Hepatocyte (in vitro differentiated cells): ENCODE results near the gene BPIFB6. TPM values are rescaled to one million over a fixed set of nuclear protein-coding genes. Genes with fewer than 3 reads are reported as not detected.

Source experiments
- DNase-seq: peaks from one replicate; pipeline ENCODE4 v3.0.0-alpha.2; 2016; ENCODE audit warnings: low spot score
- H2AFZ ChIP-seq: fragments of 200-600 bp; sonication (generic); 2 replicates; pipeline ENCODE4 v1.6.0; 2016; ENCODE audit warnings: antibody characterized with exemption, mild to moderate bottlenecking
- H3K27ac ChIP-seq: fragments of 200-600 bp; sonication (generic); 2 replicates; pipeline ENCODE4 v1.5.1; 2016; ENCODE audit warnings: mild to moderate bottlenecking
- H3K27me3 ChIP-seq: fragments of 200-600 bp; sonication (generic); 2 replicates; pipeline ENCODE4 v1.6.1; 2016
- H3K36me3 ChIP-seq: fragments of 200-600 bp; sonication (generic); replicated peaks from 2 replicates; pipeline ENCODE4 v1.5.1; 2016; ENCODE audit warnings: low read depth; ENCODE audit not compliant: insufficient read depth
- H3K4me1 ChIP-seq: fragments of 200-600 bp; sonication (generic); 2 replicates; pipeline ENCODE4 v1.5.1; 2016; ENCODE audit warnings: mild to moderate bottlenecking, moderate library complexity; ENCODE audit not compliant: insufficient read depth
- H3K4me2 ChIP-seq: fragments of 200-600 bp; sonication (generic); 2 replicates; pipeline ENCODE4 v1.6.0; 2016
- H3K4me3 ChIP-seq: fragments of 200-600 bp; sonication (generic); 2 replicates; pipeline ENCODE4 v1.5.1; 2016; ENCODE audit warnings: mild to moderate bottlenecking
- H3K79me2 ChIP-seq: fragments of 200-600 bp; sonication (generic); 2 replicates; pipeline ENCODE4 v1.6.0; 2017; ENCODE audit warnings: mild to moderate bottlenecking
- H3K9me2 ChIP-seq: fragments of 200-600 bp; sonication (generic); replicated peaks from 2 replicates; pipeline ENCODE4 v1.6.0; 2017; ENCODE audit warnings: mild to moderate bottlenecking; ENCODE audit not compliant: insufficient read depth
- H3K9me3 ChIP-seq: fragments of 200-600 bp; sonication (generic); 2 replicates; pipeline ENCODE4 v1.5.1; 2016; ENCODE audit warnings: low read depth, mild to moderate bottlenecking
- H4K20me1 ChIP-seq: fragments of 200-600 bp; sonication (generic); 2 replicates; pipeline ENCODE4 v1.6.0; 2016; ENCODE audit warnings: mild to moderate bottlenecking; ENCODE audit not compliant: insufficient read depth, poor library complexity, severe bottlenecking
- EZH2 ChIP-seq: fragments of 200-600 bp; sonication (generic); IDR thresholded peaks from 2 replicates; pipeline ENCODE4 v1.6.1; 2016; ENCODE audit warnings: antibody characterized with exemption, mild to moderate bottlenecking, borderline replicate concordance
- EZH2phosphoT487 ChIP-seq: fragments of 200-600 bp; sonication (generic); IDR thresholded peaks from one replicate; pipeline ENCODE4 v1.6.1; 2018; ENCODE audit warnings: antibody characterized with exemption, mild to moderate bottlenecking, low read depth, moderate library complexity; ENCODE audit not compliant: unreplicated experiment, severe bottlenecking
- WGBS: methylation state at CpG from one replicate; pipeline ENCODE4 v1.1.6; 2016; ENCODE audit warnings: low lambda C conversion rate; ENCODE audit errors: missing lambda C conversion rate; 5-methylcytosine and 5-hydroxymethylcytosine counted together
- polyA plus RNA-seq: library from polyadenylated mRNA; unstranded; fragments of >200 nt; fragmentation: Nextera tagmentation; extraction: Ambion mirVana; gene quantifications from 2 replicates; pipeline ENCODE4 v1.2.1, GENCODE V29; 2016
- total RNA-seq: library from RNA; depleted of rRNA; stranded (reverse); fragments of >200 nt; gene quantifications from 2 replicates; pipeline ENCODE4 v1.2.3, GENCODE V29; 2014
- TF ChIP-seq, protein P1 (sequence below): fragments of 200-600 bp; sonication (generic); IDR thresholded peaks from 2 replicates; pipeline ENCODE4 v1.5.1; 2016; ENCODE audit warnings: antibody characterized with exemption, mild to moderate bottlenecking; ENCODE audit not compliant: poor library complexity

The BPIFB6 gene
- total and polyA plus RNA-seq, 2 experiments from 2014 or later, result not detected

DNA sequence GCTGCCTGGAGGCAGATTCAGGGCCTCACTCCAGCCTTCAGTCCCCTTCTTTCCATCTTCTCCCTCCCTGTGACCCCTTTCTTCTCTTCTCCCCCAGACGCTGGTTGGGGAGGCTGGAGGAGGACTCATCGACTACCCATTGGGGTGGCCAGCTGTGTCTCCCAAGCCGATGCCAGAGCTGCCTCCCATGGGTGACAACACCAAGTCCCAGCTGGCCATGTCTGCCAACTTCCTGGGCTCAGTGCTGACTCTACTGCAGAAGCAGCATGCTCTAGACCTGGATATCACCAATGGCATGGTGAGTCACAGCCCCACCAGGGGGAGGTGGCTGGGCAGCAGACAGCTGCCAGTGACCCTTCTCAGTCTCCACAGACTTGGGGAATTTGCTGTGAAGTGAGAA is 60.9 kb downstream of the BPIFB6 start:
- H3K9me2 ChIP-seq, result no peaks in the 10 kb centered on the region
- H4K20me1 ChIP-seq, result no peaks in the 10 kb centered on the region
- WGBS, result 88% methylated on average over 3 of the region's 3 CpGs
- DNase-seq, result no peak
- H3K79me2 ChIP-seq, result no peaks in the 10 kb centered on the region
- no peak overlapping the region for H3K4me2 ChIP-seq
- H3K4me3 ChIP-seq, result no peak overlapping the region
- no peaks in the 10 kb centered on the region for H3K4me1 ChIP-seq
- H2AFZ ChIP-seq, result no peak overlapping the region
- H3K36me3 ChIP-seq, result no peaks in the 10 kb centered on the region
- peaks cover under 1% of the 10 kb centered on the region for H3K27me3 ChIP-seq
- TF ChIP-seq, protein P1, sequence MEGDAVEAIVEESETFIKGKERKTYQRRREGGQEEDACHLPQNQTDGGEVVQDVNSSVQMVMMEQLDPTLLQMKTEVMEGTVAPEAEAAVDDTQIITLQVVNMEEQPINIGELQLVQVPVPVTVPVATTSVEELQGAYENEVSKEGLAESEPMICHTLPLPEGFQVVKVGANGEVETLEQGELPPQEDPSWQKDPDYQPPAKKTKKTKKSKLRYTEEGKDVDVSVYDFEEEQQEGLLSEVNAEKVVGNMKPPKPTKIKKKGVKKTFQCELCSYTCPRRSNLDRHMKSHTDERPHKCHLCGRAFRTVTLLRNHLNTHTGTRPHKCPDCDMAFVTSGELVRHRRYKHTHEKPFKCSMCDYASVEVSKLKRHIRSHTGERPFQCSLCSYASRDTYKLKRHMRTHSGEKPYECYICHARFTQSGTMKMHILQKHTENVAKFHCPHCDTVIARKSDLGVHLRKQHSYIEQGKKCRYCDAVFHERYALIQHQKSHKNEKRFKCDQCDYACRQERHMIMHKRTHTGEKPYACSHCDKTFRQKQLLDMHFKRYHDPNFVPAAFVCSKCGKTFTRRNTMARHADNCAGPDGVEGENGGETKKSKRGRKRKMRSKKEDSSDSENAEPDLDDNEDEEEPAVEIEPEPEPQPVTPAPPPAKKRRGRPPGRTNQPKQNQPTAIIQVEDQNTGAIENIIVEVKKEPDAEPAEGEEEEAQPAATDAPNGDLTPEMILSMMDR, result no peak
- TF ChIP-seq EZH2phosphoT487, result no peak
- TF ChIP-seq EZH2, result no peak
- H3K27ac ChIP-seq, result no peak overlapping the region
- H3K9me3 ChIP-seq, result no peaks in the 10 kb centered on the region

DNA sequence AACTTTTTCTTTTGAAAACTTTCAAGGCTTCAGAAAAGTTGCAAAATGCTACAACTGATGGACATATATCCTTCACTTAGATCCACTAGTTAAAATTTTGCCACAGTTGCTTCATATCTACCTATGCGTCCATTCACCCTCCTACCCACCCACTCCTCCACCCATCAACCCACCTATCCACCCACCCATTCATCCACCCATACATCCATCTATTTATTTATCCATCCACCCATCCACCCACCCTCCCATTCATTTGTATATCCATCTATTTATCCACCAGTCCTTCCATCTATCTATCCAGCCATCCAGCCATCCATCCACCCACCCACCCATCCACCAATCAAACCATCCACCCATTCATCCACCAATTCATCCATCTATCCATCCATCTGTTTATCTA is 61.6 kb downstream of the BPIFB6 start:
- H2AFZ ChIP-seq, result no peak overlapping the region
- no peaks in the 10 kb centered on the region for H3K4me1 ChIP-seq
- WGBS, result 100% methylated on average over 1 of the region's 1 CpG
- no peaks in the 10 kb centered on the region for H3K9me2 ChIP-seq
- no peak overlapping the region for H3K27ac ChIP-seq
- TF ChIP-seq, protein P1, result no peak
- no peak for TF ChIP-seq EZH2
- TF ChIP-seq EZH2phosphoT487, result no peak
- no peak for DNase-seq
- no peaks in the 10 kb centered on the region for H4K20me1 ChIP-seq
- H3K79me2 ChIP-seq, result no peaks in the 10 kb centered on the region
- H3K4me2 ChIP-seq, result no peak overlapping the region
- H3K36me3 ChIP-seq, result no peaks in the 10 kb centered on the region
- no peaks in the 10 kb centered on the region for H3K9me3 ChIP-seq
- no peak overlapping the region for H3K4me3 ChIP-seq
- H3K27me3 ChIP-seq, result no peaks in the 10 kb centered on the region

DNA sequence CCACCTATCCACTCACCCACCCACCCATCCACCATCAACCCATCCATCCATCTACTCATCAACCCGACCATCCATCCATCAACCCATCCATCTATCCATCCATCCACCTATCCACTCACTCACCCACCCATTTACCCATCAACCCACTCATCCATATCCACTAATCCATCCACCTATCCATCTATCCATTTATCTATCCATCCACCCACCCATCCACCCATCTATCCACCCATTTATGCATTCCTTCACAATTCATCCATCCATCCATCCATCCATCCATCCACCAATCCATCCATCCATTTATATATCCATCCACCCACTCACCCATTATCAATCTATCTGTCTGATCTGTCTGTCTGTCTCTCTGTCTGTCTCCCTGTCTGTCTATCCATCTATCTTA is 62.1 kb downstream of the BPIFB6 start:
- no peaks in the 10 kb centered on the region for H3K9me2 ChIP-seq
- no peak overlapping the region for H3K27ac ChIP-seq
- no peaks in the 10 kb centered on the region for H3K4me1 ChIP-seq
- H3K36me3 ChIP-seq, result no peaks in the 10 kb centered on the region
- no peak for DNase-seq
- H3K79me2 ChIP-seq, result no peaks in the 10 kb centered on the region
- no peaks in the 10 kb centered on the region for H4K20me1 ChIP-seq
- H3K9me3 ChIP-seq, result no peaks in the 10 kb centered on the region
- WGBS, result 56% methylated on average over 1 of the region's 1 CpG
- no peak overlapping the region for H2AFZ ChIP-seq
- H3K27me3 ChIP-seq, result no peaks in the 10 kb centered on the region
- H3K4me3 ChIP-seq, result no peak overlapping the region
- TF ChIP-seq, protein P1, result no peak
- H3K4me2 ChIP-seq, result no peak overlapping the region

Other genes with a start within 250 kb of the BPIFB6 start
- gene MAPRE1, start 211.7 kb upstream of the BPIFB6 start, total RNA-seq, result 141 and 147 TPM in 2 replicates
- 54.8 and 67.7 TPM in 2 replicates for gene MAPRE1, start 211.7 kb upstream of the BPIFB6 start, polyA plus RNA-seq
- gene EFCAB8, start 172.7 kb upstream of the BPIFB6 start, total RNA-seq, result 0.53 TPM in 1 of 2 replicates, not detected in the other
- gene EFCAB8, start 172.7 kb upstream of the BPIFB6 start, polyA plus RNA-seq, result not detected in 2 replicates
- gene SUN5, start 27.2 kb upstream of the BPIFB6 start, total RNA-seq, result not detected in 2 replicates
- not detected in 2 replicates for gene SUN5, start 27.2 kb upstream of the BPIFB6 start, polyA plus RNA-seq
- 0.52 and 0.70 TPM in 2 replicates for gene BPIFB2, start 23.9 kb upstream of the BPIFB6 start, total RNA-seq
- gene BPIFB2, start 23.9 kb upstream of the BPIFB6 start, polyA plus RNA-seq, result 0.30 and 1.0 TPM in 2 replicates
- not detected in 2 replicates for gene BPIFB3, start 22.3 kb downstream of the BPIFB6 start, total RNA-seq
- not detected in 2 replicates for gene BPIFB3, start 22.3 kb downstream of the BPIFB6 start, polyA plus RNA-seq
- gene BPIFB4, start 48.0 kb downstream of the BPIFB6 start, total RNA-seq, result not detected in 2 replicates
- gene BPIFB4, start 48.0 kb downstream of the BPIFB6 start, polyA plus RNA-seq, result not detected in 2 replicates
- not detected in 2 replicates for gene BPIFA2, start 136.5 kb downstream of the BPIFB6 start, total RNA-seq
- not detected in 2 replicates for gene BPIFA2, start 136.5 kb downstream of the BPIFB6 start, polyA plus RNA-seq
- not detected in 2 replicates for gene BPIFA3, start 185.7 kb downstream of the BPIFB6 start, total RNA-seq
- not detected in 2 replicates for gene BPIFA3, start 185.7 kb downstream of the BPIFB6 start, polyA plus RNA-seq
- gene BPIFA1, start 204.3 kb downstream of the BPIFB6 start, total RNA-seq, result not detected in 2 replicates
- not detected in 2 replicates for gene BPIFA1, start 204.3 kb downstream of the BPIFB6 start, polyA plus RNA-seq